HG03469 (cell line): ENCODE measurements around the gene TGFB2.

Experiments
- ATAC-seq: cut with Tn5 transposase; IDR thresholded peaks from one replicate; pipeline ENCODE4 v1.9.1; 2021; ENCODE audit warnings: mild to moderate bottlenecking, moderate library complexity, moderate number of reproducible peaks; ENCODE audit not compliant: unreplicated experiment

The TGFB2 gene

DNA sequence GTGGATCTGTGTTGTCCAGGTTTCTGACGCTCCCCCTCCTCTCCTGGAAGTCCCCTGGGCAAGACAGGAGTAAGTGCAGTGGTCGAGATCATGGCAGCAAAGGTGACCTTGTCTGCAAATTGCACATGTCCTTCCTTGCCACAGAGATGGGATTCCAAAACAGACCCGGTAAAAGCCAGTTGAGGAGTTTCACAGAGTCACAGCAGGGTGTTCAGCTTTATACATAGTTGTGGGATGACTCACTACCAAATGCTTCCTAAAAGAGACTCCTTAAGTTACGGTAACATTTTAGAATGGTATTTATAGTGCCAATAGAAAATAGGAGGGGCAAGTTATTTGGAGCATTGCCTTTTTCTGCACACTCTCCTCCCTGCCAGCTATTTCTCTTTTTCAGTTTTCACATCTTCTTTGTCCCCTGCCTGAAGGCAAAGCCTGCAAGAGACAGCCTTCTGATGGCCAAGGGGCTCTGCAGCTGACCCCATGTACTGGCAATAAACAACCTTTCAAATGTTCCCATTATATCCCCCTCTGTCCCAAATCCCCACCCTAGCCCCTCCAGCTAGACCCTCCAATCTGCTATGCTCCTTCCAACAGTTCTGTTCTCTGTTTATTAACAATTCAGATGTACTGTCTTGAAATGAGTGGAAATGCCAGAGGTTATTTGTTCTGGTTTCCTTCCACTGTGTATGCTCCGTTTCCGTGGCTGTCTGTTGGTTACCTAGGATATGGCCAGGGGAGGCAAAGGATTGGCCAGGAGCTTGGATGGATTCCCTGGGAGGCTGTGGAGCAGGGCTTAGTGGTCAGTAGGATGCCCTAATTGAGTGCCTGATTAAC is 115.0 kb downstream of the TGFB2 start:
- peak; percentile 73 for ATAC-seq

DNA sequence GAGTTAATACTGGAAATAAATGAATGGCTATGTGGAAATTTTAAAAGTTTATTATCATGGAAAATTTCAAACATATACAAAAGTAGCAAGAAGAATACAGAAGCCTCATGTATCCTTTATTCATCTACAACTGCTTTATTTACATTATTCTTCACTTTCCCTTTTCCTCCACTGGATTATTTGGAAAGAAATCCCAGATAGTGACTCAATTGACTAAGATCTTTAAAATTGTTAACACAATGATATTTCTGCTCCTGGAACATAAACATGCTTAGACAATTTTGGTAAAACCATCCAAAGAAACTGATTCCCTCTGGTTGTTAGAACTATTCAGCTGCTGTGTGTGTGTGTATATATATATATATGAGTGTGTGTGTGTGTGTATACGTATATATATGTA is 116.2 kb downstream of the TGFB2 start:
- no peak for ATAC-seq

DNA sequence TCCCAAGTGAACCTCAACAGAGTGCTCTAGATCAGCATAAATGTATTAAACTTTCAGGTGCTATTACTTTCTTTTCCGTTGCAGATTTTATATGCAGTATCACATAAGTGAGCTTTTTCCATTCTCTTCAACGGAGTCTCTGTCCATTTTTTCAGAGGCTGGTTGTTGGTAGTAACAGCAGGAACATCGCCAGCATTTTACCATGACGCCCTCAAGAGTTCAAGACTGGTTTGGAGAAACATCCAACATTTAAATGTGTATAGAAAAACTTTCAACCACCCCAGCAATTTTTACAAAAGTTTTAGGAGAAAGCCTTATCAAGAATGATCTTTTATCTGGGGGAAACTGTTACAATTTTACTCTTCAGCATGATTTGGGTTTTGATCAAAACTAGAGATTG is 117.0 kb downstream of the TGFB2 start:
- ATAC-seq: no peak

DNA sequence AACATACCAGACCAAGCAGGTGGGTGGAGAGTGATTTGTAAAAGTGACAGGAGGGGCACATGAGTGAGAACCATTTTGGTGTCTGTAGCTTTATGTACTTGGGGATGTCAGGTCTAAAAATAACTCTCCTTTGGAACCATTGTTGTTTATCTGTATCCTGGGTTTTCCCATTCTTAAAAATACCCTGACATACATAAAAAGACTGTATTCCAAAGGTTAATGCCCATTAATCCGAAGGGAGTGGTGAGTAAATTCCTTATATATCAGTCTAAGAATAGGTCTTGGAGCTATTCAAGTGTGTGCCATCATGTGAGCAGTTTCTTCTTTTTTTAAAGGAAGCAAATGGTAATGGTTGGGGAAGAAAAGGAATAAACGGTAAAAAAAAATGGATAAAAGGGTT is 117.5 kb downstream of the TGFB2 start:
- no peak for ATAC-seq

DNA sequence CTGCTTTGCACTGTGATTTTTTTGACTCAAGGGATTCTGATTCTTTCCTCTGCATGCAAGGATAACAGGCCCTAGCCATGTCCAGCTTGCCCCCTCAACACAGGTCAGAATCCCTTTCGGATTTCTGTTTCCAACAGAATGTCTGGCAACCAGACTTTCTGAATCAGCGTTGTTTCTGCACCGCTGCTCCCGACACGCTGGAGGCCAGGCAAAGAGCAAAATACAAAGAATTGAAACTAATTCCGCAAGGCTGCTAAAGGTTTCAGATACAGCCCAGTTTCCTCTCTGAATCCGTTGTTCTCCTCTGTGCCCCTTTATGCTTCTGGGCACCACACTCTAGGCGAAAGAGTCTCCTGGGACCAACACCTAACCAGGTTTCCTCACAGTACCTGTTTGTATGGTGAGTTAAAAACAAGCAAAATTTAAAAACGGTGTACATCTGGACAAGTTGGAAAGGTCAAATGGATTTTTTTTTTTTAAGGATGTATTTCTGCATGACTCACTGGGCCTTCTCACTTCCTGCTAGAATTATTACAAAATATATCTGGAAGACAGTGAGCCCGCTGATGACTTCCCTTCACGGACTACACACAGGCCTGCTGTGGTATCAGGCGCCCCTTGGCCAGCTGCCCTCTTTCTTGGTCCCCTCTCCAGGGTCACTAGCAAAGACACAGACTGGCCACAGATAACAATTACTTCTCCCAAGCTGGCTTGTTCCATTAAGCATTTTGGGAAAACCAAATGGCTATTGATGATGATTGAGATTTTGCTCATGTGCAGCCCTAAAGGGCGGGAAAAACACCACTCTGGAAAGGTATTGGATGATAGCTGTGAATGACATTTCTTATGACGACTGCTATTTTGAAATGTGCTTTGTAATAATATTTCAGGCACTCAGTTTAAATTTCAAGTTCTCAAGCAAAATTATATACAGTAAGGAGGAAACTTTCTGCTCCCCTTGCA is 118.3 kb downstream of the TGFB2 start:
- no peak for ATAC-seq

DNA sequence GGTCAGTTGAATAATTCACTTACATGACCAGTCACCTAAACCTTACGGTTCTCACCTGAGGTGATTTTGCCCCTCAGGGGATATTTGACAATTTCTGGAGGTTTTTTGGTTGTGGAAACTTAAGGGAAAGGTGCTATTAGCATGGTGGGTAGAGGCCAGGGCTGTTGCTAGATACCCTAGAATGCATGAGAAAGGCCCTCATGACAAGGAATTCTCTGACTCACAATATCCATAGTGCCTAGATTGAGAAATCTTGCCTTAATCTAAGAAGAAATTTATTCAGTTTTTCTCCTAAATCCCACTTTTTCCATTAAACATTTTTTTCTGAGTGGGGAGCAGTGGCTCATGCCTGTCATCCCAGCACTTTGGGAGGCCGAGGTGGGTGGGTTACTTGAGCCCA is 119.7 kb downstream of the TGFB2 start:
- ATAC-seq: no peak

DNA sequence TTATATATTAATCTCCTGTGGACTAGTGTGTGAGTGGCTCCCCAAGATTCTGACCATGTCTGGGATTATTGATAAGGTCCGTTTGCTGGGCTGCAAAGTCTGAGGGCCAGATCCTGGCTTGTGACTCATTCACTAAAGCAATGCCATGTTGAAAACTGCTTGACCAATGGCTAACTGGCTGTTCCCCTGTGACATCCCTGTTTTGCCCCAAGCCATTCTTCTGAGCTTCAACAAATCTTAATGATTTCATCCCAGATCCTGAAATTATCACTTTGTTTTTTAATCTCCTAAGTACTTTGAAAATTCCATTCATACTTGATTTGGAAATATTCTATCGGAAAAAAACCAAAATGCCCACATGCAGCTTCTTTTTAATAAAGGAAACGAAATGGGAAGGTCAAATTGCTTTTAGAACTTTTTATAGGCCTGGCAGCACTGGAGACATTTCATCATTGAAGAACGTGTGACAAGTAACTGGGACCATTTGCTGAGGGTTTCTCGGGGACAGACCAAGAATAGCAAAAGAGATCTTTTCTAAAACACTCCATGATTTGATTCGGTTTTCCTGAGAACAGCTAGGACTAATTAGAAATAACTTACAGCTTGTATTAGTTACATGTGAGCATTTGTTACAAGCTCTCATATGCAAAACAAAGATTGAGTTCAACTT is 121.3 kb downstream of the TGFB2 start:
- ATAC-seq: no peak

DNA sequence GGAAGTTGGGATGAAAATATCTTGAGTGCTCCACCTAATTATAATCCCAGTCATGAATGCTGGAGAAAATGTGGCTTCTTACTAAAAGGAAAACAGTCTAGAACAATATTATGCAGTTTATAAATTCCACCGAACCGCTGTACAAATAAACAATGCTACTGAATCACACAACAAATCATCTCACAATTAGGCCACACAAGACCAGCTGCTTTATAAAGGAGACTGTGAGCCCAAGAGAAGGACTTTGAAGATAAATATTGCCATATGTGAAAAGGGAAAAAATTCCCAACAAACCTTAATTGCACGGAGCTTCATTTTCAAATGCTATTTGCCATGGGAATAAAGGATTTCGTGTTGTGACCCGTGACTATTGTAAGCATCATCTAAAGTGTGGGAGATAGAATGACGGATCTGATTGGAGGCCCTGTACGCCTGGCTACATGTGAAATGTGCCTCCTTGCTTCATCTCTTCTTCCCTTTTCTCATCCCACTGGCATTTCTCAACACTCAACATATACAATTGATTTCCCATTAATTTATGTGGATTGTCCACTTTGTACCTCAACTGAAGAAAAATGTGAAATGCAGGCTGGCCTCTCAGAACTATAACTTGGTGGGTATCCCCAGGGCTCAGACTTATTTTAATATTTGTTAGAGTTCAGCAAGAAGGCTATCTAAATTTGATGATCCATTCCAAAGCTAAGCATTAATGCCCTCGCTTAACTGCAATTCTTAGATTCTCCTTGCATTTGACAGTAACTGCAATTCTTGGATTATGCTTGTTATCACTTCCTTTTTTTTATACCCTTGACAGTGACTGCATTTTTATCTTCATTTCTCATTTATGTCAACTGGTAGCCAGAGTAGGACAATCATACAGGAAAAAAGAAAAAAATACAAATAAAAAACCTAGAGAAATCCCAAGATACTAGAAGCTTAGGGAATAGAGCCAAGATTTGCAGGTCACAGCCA is 122.3 kb downstream of the TGFB2 start:
- no peak for ATAC-seq

DNA sequence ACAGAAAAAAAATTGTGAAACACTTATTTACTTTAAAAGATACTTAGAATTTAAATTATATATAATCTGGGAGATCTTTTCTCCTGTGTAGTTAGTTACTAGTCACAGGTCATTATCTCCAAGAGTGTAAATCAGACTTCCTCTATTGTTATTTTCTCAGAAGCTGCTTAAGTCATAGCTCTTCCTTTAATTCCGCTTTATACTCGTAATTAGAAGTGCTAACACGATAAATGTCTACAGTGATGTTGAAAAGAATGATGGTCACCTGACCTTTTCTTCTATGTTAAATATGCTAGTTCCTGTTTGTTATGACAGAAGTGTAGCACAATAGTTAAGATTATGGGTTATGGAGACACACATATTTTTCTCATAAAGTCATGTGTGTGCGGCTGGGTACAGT is 123.6 kb downstream of the TGFB2 start:
- no peak for ATAC-seq

DNA sequence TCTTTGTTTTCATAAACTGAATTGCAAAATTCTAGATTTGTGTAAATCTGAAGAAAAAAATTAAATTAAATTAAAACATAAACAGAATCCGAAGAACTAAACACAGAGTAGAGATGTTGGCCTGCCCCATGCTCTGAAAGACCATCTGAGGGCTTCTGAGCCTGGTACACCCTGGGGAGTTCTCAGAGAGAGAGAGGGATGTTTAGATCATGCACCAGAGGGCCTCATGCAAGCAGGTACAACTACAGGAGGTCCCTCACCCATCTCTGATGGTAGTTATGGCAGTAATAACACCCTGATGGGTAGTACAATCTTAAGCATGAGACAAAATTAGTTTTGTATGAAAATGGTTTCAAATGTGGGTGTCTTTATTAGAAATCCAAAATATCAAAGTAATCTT is 127.7 kb downstream of the TGFB2 start:
- ATAC-seq: no peak

DNA sequence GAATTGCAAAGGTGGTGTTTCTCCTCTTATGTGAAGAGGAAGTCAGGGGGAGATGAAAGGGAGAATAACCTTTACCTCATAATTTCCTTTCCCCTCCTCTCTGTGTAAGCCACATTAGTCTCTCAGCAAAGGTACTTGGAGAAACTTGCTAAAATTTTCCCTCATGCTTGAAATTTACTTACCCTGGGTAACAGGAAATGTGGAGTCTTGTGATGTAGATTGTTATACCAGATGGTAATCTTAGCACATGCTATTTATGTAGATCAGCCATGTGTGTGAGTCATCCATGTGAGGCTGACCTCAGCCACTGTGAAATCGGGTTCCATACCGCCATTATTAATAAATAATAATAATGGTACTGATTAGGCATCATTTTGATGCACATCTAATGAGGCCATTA is 128.4 kb downstream of the TGFB2 start:
- ATAC-seq: peak; percentile 71

DNA sequence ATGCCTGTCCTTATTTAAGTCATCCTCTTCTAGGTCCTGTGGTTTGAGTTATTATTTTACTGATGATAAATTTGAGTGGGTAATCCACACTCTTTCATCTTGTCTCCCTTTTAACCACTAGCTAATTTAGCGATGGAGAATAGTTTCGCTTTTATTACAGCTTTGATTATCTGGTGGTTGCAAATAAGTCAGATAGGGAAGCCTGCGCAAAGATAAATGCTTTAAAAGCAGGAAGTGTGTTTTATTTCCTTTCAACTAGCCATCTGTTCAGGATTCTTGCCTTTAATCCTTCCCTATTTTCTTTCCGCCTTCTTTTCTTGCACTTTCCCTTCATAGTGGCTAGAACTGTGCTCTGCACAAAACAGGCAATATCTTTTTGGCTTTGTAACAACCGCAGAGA is 129.0 kb downstream of the TGFB2 start:
- no peak for ATAC-seq

DNA sequence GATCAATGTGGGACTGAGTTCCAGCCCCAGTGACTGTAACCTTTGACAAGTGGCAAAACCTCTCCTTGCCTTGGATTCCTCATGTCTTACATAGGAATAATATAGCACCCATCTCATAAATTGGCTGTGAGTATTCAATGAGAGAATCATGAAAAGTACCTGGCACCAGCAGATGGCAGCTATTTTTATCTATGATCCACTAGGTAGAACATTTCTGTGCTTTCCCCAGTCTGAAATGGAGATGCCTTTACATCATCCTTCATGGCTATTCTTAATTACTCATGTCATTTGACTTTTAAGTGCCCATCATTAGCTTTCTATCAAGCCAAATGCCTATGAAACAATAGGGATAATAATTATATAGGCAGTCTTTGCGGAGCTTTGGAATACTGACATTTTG is 130.1 kb downstream of the TGFB2 start:
- no peak for ATAC-seq

DNA sequence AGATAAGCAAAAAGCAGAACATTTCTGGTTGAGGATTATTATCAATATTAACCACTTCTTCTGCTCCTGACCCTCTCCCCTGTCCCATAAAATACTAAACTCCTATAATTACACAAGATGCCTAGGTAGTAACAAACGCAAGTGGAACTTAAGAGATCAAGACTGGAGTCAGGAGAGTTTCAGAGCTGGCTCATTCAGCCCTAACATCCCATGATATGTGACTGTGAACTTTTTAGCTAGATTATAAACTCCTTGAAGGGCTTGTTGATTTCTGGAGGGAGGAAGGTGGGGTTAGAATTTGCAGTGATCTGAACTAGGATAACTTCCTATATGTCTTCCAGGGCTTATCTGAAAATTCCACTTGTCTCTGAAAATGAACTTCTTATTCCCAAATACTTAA is 130.6 kb downstream of the TGFB2 start:
- no peak for ATAC-seq

DNA sequence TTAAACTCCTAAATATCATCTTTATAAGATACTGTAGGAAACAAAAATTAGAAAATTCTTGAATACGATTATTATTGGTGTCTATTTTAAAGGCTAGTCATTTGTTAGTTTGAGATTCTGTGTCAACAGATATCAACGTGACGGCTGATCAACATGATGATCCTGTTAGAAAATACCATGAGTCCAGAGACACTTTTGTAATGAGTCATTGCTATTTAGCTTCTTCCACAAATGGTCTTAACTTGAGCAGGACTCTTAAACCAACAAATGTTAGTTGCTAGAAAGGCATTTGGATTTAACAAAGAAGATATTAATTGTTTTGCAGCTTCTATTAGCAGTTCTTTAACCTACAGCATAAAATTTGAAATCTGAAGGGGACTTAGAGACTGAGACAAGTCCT is 131.2 kb downstream of the TGFB2 start:
- ATAC-seq: no peak

DNA sequence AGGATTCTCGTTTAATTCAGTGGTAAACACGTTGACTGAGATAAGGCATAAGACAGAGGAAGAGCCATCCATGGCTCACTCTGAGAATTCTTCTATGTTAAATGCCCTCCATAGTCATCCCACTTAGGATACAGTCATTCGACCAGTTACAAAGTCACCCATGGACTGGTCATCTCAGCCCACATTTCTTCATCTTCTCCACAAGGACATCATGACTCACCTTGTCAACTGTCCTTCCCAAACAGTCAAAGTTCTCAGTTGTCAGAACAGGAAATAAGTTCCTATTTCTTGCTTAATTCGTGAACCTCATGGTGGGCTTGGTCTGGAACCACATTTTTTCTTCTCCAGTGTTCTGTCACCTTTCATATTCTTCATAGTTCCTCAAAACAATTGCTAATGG is 133.2 kb downstream of the TGFB2 start:
- no peak for ATAC-seq

DNA sequence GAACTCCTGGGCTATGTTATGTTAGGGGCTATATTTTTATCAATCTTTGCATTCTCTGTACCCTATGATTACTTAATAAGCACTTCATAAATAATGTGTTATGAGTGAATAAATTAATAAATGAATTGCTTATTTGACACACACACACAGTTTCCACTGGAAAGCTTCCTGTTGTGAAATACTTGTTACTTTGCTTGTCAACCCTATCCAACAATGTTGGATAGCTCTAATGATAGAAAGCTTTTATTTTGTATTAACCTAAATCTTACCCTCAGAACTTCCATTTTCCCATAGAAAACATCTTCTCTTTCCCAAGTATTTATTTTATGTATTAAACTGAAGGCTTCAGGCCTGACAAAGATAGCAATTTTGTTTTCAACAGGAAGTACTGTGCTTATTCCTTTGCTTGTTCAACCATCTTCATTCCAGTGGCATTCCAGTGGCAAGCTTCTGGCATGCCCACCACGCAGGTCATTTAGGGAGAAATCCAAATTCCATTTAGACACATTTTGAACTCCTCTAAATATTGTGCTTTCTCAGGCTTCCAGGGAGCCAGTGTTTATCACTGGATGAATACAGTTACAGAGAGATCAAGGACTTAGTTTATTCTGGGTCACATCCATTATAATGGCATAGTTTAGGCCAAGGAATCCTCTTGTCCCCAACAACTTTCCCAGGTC is 134.4 kb downstream of the TGFB2 start:
- no peak for ATAC-seq

DNA sequence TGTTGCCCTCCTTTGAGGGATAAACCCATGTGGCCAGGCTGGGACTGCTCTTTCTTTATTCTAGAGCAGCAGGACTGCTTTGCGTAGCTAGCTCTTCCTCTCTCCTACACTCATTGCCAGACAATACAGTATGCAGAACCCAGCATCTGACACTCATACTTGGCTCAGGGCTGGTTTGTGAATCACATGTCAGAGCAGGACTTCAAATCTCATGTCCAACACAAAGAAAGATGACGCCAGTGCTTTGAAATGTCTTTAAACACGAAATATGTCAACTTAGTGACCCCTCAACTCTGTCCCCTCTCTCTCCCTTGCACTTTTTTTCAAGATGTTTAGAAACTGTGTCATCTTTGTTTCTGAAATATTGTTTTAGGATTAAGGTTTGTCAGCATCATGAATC is 135.0 kb downstream of the TGFB2 start:
- no peak for ATAC-seq

DNA sequence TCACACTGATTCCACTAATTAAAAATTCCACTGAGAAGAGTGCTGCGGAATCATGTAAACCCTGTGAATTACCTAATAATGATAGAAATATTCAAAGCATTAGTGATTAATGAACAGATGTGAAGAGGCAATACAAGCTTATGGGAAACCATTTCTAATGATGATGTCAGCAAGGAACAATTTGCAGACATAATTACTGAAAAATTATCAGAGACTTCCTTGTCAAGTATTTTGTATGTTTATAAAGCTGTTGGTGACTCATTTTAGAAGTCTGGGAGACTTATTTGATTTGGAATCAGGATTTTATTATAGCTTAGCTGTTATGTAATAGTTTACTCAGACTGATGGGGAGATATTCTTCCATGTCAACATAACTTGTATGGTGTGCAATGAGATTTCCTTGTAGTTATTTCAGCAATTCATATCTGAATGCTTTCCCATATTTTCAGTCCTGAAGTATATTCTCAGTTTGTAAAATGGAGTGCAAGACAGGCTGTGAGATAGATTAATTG is 135.5 kb downstream of the TGFB2 start:
- no peak for ATAC-seq
